ENCODE results near the gene LPCAT3. TPM values are rescaled to one million over a fixed set of nuclear protein-coding genes. Genes with fewer than 3 reads are reported as not detected.

LPCAT3 gene
- total and polyA plus RNA-seq, 2 of the 4 experiments (the other 2 are of a cell fraction) = 7.0 to 18.6 TPM

GRCh38 chr12:6961695-6962284 is 56.5 kb downstream of the LPCAT3 start (continued):
- TF ChIP-seq SMC3 (IDR thresholded peaks at IDR 0.05; ENCODE audit: low read depth, low read length) (peak; percentile 37; the same call in 1 of the 2 replicates), RFX5 (IDR thresholded peaks at IDR 0.05; ENCODE audit: low read depth, low read length) (no peak)

DNA sequence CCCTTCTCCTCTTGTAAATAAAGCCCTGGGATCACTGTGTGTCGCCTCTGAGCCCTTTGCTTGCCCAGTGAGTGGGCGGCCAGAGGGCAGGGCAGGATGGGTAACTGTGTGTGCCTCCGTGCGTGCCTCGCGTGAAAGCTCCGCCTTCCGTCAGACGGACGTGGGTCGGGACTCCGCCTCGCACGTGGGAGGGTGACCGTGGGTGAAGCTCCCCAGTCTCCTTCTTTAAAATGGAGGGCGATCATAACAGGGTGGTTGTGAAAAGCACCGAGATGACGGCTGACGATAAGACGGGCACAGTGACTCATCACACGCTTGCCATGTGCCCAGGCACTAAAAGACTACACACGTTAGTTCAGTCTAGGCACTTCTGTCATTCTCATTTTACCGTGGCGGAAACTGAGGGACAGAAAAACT is 57.0 kb downstream of the LPCAT3 start:
- no peaks in the 10 kb centered on the region for H3K9me3 ChIP-seq (ENCODE audit: control insufficient read depth, insufficient read depth, low read length)
- peak overlapping the region; percentile 88 for H2AFZ ChIP-seq (replicated peaks; ENCODE audit: low read length, poor library complexity)
- H3K79me1 ChIP-seq (ENCODE audit: low read depth in 1 of 2, low read length in 2 of 2) = 0 out of 4 replicates have a peak, but pooled peaks cover 0 to under 1% of the 10 kb centered on the region in 2 experiments
- ATAC-seq (ENCODE audit: low read depth) (no peak), DNase-seq (no peak)
- H4K5ac ChIP-seq (ENCODE audit: low read depth, low read length) = peak overlapping the region; percentile 89
- H3K4me3 ChIP-seq (ENCODE audit: insufficient read depth, low read depth, low read length) = no peak overlapping the region
- H2BK20ac ChIP-seq (ENCODE audit: low read depth, low read length) = 0 out of 2 replicates have a peak overlapping the region, but pooled peaks have one; percentile 32
- POLR2A ChIA-PET (ENCODE audit: unreplicated experiment) = interaction anchor here (0.5 kb wide), 1 partner anchor 33 kb away, joined by 3 read pairs; no protein-coding TSS in a partner anchor
- H3K27me3 ChIP-seq (ENCODE audit: control insufficient read depth, insufficient read depth, low read length) = no peaks in the 10 kb centered on the region
- no peak overlapping the region for H3K23ac ChIP-seq (ENCODE audit: low read depth, low read length)
- H3K36me3 ChIP-seq (ENCODE audit: control insufficient read depth, insufficient read depth, low read length) = peaks cover 15% of the 10 kb centered on the region
- peak overlapping the region; percentile 96; a peak in 3 of 4 replicates for H4K8ac ChIP-seq (ENCODE audit: low read depth in 2 of 2, low read length in 2 of 2)
- no peak overlapping the region for H2BK5ac ChIP-seq (ENCODE audit: low read depth, low read length, poor library complexity, severe bottlenecking)
- peak overlapping the region; percentile 79 for H3K4ac ChIP-seq (ENCODE audit: low read depth, low read length)
- BruUV-seq (replicated peaks) = no TSS peak
- no peak overlapping the region; the same call in 2 of the 3 replicates for H2BK15ac ChIP-seq (ENCODE audit: low read depth, low read length)
- peaks cover 5% of the 10 kb centered on the region; the same call in 1 of the 2 replicates for H3K4me1 ChIP-seq (ENCODE audit: control insufficient read depth, insufficient read depth, low read length)
- in situ Hi-C loops (cut with MboI; ENCODE audit: low sequenced_read_pairs) = loop anchor here (5.0 kb wide), 1 partner anchor 94 kb away; the partner anchor contains the start of gene TPI1
- no peak overlapping the region for H3K56ac ChIP-seq (ENCODE audit: extremely low read depth, insufficient read depth, low read length)
- intact Hi-C loops (cut with micrococcal nuclease) = no loop called here
- peak overlapping the region; percentile 78; the same call in 1 of the 2 replicates for H4K91ac ChIP-seq (ENCODE audit: insufficient read depth, low read depth, low read length)
- H3K9ac ChIP-seq (ENCODE audit: low read depth, low read length) = no peak overlapping the region
- no peak overlapping the region for H3K14ac ChIP-seq (replicated peaks; ENCODE audit: low read depth, low read length)
- TF ChIP-seq RAD21 (IDR thresholded peaks at IDR 0.05; ENCODE audit: low read length) = no peak
- 0 out of 2 replicates have a peak, but pooled peaks have one; percentile 4 for TF ChIP-seq FOS (IDR thresholded peaks at IDR 0.05; ENCODE audit: low read depth, low read length)
- TF ChIP-seq CHD1 (IDR thresholded peaks at IDR 0.05; ENCODE audit: low read depth, low read length) = no peak
- no peak for TF ChIP-seq NFE2L2 (IDR thresholded peaks at IDR 0.05; ENCODE audit: low read depth, low read length)
- TF ChIP-seq POLR2A (IDR thresholded peaks at IDR 0.05; ENCODE audit: low read depth, low read length) = no peak
- no peak overlapping the region for H3K27ac ChIP-seq (ENCODE audit: insufficient read depth, low read length)
- WGBS, 2 experiments (ENCODE audit: extremely low coverage in 2 of 2, insufficient read length in 1 of 2) = 85% methylated on average over 19 of the region's 24 CpGs; no CpG with 5 or more reads in 1 of the 2 experiments
- H2AK9ac ChIP-seq (replicated peaks; ENCODE audit: low read depth, low read length, poor library complexity) = peak overlapping the region; percentile 53
- H3K18ac ChIP-seq (ENCODE audit: low read depth, low read length) = no peak overlapping the region
- dilution Hi-C loops (cut with HindIII; ENCODE audit: low sequenced_read_pairs, unreplicated experiment) = no loop called here
- no peak overlapping the region for H3K4me2 ChIP-seq (ENCODE audit: low read depth, low read length)
- H3K9me1 ChIP-seq (ENCODE audit: insufficient read depth, low read length) = no peaks in the 10 kb centered on the region
- CTCF ChIA-PET = interaction anchor here (0.9 to 1.7 kb wide), 4 partner anchors 9 to 152 kb away, joined by 3 to 4 read pairs (median 3); partner anchors contain the start of genes C12orf57, C1RL and RNU7-1
- H2BK120ac ChIP-seq (ENCODE audit: low read depth, low read length) = no peak overlapping the region
- H2AK5ac ChIP-seq (ENCODE audit: low read depth, low read length) = peak overlapping the region; percentile 66
- no peaks in the 10 kb centered on the region for H4K20me1 ChIP-seq (ENCODE audit: insufficient read depth, low read length)

Data from IMR-90 (cell line).